IPS-20b (cell line): Measurements from ENCODE around the gene QKI.

Experiments used
- H3K27ac ChIP-seq: one replicate; pipeline ENCODE4 v1.5.1; 2013; ENCODE audit warnings: low read length
- H3K27me3 ChIP-seq: 2 replicates; pipeline ENCODE4 v1.6.1; 2013; ENCODE audit warnings: mild to moderate bottlenecking, low read length, inconsistent platforms; ENCODE audit not compliant: insufficient read depth
- H3K36me3 ChIP-seq: 2 replicates; pipeline ENCODE4 v1.6.1; 2013; ENCODE audit warnings: low read depth, mild to moderate bottlenecking, inconsistent platforms, low read length, moderate library complexity; ENCODE audit not compliant: insufficient read depth
- H3K4me1 ChIP-seq: 2 replicates; pipeline ENCODE4 v1.6.1; 2013; ENCODE audit warnings: mild to moderate bottlenecking, control low read depth, inconsistent platforms, low read length, moderate library complexity; ENCODE audit not compliant: insufficient read depth
- H3K4me3 ChIP-seq: 2 replicates; pipeline ENCODE4 v1.5.1; 2013; ENCODE audit warnings: mild to moderate bottlenecking, low read length, inconsistent platforms
- H3K9ac ChIP-seq: 2 replicates; pipeline ENCODE4 v1.6.1; 2013; ENCODE audit warnings: low read depth, mild to moderate bottlenecking, inconsistent platforms, low read length, moderate library complexity
- H3K9me3 ChIP-seq: 2 replicates; pipeline ENCODE4 v1.6.1; 2013; ENCODE audit warnings: mild to moderate bottlenecking, low read depth, low read length, inconsistent platforms; ENCODE audit not compliant: insufficient read depth

The QKI gene

DNA sequence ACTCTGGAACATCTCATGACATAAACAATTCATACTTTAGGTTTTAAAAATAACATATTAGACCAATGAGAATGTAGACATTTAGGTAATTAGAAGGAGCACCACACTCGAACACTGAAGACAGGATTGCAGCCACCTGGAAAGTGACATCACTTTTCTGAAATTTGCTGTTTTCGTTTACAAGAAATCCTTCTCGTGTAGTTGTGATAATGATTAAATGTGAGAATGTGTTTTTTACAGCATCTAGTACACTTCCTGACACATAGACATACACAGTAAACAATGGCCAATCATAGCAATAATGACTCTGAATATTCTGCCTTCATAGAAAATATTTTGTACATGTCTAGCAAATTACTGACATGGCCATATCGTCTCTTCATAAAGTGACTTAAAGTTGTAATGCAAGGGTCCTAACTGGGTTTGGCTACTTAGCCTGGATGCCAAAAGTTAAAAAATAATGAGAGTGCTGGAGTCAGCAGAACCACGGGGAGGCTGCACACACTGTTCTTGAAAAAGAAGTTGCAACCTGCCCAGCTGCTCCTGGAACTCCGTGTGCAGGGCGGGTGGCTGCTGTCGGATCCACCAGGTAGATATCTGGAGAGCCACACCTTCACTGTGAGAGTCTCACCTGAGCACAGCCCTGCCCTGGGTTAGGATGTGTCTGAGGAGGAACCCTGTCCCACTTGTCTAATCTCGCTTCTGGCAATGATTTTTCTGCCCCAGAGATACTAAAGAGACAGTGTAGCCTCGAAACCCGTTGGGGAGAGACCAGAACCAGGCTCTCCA, 212.9 kb downstream of the QKI start:
- H3K9ac ChIP-seq = no peak overlapping the region
- H3K4me3 ChIP-seq = no peak overlapping the region
- no peaks in the 10 kb centered on the region; the same call in 1 of the 2 replicates for H3K9me3 ChIP-seq
- no peaks in the 10 kb centered on the region for H3K4me1 ChIP-seq
- no peak overlapping the region for H3K27ac ChIP-seq
- H3K27me3 ChIP-seq = no peaks in the 10 kb centered on the region
- H3K36me3 ChIP-seq = no peaks in the 10 kb centered on the region
